Measurements from ENCODE around the gene PPP2R3B.
"Not testable (repeated sequence)": the region's sequence is repeated elsewhere in the genome, so short reads cannot be mapped to it uniquely, and the experiment has no call there.

The PPP2R3B gene

DNA sequence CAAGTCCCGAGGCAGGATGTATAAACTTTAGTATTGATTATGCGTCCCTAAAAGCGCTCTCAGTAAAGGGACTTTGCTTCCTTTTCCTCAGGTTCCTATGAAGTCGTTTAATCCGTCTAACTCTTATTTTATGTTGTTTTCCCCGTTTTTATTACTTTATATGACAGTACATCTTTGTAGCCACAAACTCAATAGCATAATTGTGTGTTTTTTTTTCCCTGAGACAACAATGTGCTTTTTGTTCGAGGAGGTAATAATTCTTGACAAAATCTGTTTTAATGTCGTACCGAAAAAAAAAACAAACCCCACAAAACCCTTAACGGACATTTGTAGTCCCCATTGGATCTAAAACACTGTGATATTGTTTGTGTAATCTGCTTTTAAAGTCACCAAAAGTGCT, 17.9 kb upstream of the PPP2R3B start:
- DNase-seq: no peak

DNA sequence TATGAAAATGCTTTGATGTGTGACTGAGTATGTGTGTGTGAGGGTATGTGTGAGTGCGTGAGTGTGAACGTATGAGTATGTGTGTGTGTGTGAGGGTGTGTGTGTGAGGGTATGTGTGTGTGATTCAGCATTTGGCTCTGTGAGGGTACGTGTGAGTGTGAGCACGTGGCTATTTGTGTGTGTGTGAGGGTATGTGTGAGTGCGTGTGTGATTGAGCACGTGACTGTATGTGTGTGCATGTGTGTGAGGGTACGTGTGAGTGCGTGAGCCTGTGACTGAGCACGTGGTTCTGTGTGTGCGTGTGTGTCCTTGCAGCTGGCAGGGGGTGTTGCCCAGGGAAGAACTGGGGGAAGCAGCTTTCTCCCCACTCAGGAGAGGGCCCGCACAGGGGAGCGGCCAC, 16.1 kb upstream of the PPP2R3B start:
- no peak for DNase-seq

DNA sequence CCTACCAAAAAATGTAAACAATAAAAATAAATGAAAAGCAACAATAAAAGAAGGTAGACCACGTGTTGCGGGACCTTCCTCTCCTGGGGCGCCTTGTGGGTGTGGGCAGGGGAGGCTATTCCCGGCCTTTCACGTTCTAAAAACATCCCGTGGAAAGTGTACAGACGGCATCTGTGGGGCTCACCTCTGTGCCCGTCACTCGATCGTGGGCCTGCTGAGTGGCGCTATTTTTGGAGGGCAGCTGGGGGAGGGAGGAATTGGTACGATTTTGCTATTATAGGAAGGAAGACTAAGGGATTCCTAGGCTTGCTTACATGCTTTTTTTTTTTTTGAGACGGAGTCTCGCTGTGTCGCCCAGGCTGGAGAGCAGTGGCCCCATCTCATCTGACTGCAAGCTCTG, 13.6 kb upstream of the PPP2R3B start:
- DNase-seq: no peak

DNA sequence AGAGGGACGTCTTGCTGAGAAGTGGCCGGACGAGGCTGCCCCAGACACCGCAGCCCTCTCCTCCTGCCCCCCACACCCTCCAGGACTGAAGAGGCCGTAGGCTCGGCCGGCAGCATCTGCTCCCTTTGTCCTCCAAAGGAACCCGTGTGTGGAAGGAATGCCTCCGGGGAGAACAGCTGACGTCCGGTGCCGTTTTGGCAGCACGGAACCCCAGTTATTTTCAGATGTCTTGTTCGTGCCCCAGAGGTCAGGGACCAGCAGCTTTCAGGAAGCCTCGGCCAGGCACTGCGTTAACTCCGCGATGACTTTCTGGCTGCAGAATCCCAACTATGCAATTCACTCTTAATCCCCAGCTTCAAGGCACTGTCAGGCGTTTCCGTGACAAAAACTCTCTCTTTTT, 10.9 kb upstream of the PPP2R3B start:
- no peak for DNase-seq

DNA sequence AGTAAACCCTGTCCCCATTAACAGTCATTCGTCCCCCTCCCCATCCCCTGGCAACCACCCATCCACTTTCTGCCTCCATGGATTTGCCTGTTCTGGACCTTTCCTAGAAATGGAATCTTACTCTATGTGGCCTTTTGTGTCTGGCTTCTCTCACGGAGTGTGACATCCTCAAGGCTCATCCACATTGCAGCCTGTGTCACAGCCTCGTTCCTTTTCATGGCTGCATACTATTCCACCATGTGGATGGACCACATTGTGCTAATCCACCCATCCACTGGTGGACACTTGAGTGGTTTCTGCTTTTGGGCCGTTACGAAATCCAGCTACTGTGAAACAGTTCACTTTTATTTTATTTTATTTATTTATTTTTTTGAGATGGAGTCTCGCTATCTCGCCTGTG, 8.1 kb upstream of the PPP2R3B start:
- DNase-seq: no peak

DNA sequence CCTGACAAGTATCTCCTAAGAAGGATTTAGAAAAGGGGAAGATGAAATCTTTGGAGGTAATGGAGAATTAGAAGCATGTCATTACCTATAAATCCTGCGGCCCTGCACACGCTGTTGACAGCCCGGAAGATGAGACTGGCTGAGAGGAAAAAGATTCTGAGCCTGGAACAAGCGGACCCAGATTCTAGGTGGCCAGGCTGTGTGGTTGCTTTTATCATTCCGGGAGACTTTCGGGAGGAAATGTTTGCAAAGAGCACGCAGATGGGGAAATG, 5.8 kb upstream of the PPP2R3B start:
- no peak for DNase-seq

DNA sequence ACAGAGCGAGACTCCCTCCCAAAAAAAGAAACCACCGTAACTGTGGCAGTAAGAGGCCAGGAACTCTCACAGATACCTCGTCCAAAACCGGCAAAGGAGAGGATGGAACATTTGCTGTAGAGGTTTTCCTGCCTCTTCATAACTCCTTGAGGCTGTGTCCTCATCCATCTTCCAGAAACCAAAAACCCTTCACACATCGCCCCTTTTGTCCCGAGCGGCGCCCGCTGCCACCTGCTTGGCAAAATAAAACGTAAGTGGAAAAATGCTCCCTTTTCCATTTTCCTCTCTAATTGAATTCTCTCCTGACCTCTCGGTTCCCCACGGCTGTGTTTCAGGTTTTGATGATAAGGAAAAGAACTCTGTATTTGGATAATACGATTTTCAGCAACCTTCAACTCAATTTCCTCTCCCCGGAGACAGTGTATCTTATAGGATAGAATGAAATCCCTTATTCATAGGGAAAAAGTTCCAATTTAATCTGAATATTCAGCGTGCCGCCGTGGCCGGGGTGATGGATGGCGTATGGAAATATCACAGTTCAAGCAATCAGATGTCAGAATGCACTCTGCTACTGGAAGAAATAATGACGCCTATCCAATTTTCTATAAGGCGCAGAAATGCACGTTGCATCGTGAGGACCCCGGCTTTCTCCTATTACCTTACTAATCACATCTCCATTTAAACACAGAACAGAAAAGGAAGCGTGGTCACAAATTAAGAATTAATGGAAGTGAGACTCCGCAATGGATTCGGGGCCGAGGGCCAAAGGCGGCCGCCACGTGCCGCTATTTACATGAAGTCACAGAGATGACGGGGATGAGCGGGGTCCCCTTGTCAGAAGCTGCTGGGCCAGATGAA, 5.2 kb upstream of the PPP2R3B start:
- DNase-seq: no peak

DNA sequence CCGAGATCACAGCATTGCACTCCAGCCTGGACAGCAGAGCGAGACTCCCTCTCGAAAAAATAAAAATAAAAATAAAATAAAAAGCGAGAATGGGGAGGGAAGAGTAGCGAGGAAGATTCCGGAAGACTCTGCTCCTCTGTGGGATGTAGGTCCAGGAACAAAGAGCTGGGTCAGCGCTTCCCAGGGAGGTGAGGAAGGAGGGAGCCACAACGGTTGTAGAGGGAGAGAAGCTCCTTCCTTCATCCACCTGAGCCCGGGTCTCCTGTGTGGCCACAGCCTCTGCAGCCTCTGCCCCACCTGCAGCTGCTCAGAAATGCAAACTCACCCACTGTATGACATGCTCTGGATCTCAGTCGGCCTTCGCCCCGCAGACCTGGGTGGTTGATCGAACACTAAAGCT, 3.8 kb upstream of the PPP2R3B start:
- no peak for DNase-seq

DNA sequence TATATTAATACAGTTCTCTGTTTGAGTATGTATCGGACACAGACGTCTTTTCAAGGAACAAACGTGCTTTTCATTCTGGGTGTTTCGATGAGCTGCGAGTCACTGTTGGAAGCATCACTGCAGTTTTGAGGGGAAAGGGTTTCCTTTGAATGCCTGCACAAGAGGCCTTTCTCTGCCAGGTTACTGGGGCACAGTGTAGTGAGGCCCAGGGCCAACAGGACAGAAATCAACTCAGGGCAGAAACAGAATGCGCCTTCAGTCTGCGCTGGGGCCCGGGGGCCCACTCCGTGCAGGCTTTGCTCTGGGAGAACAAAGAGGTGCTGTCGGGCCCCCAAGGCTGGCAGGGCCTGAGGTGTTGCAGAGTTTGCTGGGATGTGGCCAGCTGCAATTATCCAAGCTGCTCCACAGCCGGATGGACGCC, 2.3 kb upstream of the PPP2R3B start:
- DNase-seq: no peak

DNA sequence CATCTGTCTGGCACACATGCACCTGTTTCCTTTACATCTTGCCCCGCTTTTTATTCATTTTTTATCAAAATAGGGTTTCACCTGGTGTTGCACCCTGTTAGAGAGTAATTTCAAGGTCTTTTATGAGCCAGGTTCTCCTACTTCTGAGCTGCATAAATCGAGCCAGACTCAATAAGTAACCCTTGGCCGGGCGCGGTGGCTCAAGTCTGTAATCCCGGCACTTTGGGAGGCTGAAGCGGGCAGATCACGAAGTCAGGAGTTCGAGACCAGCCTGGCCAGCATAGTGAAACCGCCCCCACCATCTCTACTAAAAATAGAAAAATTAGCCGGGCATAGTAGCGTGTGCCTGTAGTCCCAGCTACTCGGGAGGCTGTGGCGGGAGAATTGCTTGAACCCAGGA, 1.0 kb upstream of the PPP2R3B start:
- no peak for DNase-seq

DNA sequence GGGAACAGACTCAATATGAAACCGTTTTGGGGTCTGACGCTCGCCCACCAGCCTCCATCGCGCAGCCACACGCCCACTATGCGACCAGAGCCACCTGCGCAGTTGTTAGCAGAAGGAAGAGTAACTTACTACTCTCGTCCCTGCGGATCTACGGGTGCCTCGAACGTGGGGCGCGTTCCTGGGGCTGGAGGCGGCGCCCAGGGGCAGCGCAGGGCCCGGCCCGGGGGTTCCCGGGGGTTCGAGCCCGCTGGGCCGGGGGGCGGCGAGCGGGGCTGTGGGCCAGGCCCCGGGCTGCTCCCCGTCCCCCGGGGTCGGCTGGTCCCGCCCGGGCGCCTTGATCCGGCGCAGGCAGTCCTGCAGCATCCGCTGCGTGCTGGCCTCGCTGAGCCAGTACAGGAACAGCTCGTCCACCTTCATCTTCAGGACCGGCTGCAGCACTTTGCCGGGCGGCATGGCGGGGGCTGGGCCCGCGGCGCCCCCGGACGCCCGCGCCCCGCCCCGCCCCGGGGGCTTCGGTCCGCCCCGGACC, 404 bp downstream of the PPP2R3B start:
- no peak for DNase-seq

DNA sequence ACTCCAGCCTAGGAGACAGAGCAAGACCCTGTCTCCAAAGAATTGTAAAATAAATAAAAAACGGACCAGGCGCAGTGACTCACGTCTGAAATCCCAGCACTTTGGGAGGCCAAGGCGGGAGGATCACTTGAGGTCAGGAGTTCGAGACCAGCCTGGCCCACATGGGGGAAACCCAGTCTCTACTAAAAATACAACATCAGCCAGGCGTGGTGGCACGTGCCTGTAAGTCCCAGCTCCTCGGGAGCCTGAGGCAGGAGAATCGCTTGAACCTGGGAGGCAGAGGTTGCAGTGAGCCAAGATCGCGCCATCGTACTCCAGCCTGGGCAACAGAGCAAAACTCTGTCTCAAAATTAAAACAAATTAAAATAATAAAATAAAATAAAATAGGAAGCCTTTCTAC, 971 bp downstream of the PPP2R3B start:
- DNase-seq: not testable (repeated sequence)

DNA sequence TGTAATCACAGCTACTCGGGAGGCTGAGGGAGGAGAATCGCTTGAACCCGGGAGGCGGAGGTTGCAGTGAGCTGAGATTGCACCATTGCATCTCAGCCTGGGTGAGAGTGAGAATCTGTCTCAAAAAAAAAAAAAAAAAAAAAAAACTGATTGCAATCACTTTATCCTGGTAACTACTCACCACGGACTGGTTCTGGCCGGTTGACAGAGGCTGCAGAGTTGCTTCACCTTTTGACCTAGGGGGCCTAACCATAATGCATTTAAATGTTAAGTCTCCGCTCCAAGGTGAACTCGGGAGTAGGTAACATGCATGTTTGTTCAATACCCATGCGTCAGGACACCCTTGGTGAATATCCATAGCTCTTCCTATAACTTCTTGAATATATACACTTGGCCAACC, 1.8 kb downstream of the PPP2R3B start:
- no peak for DNase-seq

DNA sequence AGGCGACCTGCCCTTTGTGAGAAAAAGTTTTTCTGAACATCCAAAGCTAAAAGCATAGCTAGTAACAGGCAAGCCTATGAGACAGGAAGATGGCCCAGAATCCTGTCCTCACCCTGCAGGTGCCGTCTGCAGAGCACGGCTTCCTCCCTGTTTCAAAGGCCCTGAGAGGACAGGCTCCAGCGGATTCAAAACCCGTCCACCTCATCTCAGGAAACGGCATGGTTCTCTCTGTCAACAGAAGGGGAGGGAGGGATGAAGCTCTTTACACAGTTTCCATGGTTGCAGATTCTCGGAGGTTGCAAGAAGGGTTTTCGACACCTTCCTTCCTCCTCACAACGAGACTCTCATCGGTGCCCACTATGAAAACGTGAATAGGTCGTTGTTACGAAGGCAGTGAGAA, 8.3 kb downstream of the PPP2R3B start:
- no peak for DNase-seq

DNA sequence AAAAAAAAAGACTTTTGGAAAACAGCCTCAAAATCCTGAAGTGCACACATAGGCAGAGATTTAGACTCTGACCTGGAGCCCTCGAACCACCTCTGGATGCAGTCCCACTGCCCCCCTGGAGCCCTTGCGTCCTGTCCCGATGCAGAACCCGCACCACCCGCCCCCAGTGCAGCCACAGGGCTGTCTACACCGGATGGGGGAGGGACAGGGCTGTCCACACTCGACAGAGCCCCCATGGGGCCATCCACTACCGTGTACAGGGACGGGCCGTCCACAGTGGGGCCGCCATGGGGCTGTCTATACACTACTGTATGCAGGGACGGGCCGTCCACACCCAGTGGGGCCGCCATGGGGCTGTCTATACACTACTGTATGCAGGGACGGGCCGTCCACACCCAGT, 10.5 kb downstream of the PPP2R3B start:
- not testable (repeated sequence) for DNase-seq

DNA sequence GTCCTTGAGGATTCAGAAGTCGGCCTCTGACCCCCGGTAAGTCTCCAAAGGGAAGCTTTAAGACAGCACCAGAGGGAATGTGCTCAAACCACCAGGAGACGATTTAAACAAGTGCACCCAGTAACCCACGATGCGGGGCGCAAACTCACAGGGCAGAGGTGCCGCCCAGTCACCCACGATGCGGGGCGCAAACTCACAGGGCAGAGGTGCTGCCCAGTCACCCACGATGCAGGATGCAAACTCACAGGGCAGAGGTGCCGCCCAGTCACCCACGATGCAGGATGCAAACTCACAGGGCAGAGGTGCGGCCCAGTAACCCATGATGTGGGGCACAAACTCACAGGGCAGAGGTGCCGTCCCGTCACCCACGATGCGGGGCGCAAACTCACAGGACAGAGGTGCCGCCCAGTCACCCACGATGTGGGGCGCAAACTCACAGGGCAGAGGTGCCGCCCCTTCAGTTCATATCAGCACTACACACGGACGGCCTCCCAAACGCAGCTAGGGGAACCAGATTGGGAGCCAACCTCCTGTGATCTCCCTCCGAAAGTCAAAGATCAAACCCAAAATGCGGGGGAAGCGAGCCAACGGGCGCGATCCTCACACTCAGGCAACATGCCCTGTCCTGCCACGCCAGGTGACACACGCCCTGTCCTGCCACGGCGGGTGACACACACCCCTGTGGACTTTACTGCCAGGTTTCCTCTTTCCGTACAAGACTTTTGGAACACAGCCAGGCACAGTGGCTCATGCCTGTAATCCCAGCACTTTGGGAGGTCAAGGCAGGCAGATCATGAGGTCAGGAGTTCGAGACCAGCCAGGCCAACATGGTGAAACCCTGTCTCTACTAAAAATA, 11.3 kb downstream of the PPP2R3B start:
- no peak for DNase-seq

DNA sequence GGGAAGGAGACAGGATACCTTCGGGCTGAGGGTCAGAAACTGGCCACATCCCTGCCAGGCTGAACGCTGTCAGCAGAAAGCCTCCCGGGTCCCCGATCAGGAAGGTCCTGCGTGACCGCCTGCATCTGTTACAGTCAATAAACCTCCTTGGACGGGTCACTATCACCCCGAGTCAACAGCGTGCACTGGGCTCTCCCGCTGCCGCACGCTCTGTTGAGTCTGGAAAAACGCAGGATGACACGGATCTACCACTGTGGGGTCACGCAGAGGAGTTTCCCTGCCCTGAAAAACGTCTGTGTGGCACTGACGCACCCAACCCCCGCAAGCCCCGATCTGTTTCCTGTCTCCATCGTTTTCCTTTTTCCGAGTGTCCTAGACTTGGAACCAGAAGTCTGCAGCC, 12.1 kb downstream of the PPP2R3B start:
- DNase-seq: no peak

DNA sequence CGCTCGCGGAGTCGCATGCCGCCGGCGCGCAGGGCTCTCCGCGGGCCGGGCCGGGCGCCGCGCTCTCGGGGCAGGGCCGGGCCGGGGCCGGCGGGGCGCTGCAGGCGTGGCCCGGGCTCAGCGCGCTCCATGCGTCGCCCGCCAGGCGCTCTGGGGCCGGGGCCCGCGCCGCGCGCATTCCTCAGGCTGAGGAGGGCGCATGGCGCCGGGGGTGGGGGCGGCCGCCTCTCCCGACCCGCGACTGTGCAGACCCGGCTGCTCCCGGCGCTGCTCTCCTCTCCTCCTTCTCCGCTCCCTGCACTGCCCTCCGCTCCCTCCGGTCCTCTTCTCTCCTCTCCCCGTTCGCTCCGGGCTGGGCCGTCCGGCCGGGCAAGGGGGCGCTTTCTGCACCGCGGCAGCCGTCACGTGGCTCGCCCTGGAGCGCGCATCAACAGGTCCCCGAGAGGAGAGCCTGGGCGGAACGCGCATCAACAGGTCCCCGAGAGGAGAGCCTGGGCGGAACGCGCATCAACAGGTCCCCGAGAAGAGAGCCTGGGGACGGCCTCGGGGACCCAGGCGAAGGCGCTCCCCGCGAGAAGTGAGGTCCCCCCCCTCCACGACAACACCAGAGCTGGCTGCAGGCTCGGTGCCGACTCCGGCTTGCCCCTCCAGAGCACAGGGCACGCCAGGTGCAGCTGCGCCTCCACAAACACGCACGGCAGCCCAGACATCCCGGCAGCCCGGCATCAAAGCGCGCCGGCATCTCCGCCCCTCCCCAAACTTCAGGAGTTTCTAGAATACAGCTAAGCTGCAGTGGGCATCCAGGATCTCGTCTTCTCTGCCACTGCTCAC, 12.9 kb downstream of the PPP2R3B start:
- DNase-seq: no peak

DNA sequence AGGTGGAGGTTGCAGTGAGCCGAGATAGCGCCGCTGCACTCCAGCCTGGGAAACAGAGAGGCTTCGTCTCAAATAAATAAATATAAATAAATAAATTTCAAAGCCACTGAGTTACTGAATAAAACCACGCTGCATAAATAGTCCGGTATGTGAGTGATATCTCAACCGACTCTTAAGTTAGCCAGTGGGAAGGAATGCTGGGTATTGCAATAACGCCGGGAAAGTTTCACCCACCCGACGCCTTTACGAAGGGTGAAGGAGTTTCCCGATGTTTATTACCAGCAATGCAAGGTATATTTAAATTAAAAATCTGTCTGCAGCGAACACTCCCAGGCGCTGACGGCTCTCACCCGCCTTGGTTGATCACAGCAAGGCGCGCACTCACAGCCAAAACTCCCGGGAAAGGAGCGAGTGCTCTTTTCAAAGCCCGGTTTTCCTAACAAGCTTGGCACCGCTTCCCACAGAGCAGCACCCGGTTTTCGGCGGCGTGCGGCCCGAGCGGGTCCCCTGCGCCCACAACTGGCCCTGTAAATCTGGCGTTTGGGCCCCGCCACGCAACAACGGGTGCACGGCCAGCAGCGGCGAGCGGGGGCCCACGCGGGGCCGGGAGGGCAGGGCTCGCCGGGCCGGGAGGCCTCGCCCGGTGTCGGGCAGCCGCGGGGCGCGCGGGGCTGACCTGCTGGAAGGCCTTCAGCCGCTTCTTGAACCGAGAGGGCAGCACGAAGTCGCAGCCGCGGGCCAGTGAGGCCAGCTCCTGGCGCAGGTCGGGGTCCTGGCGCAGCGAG, 13.7 kb downstream of the PPP2R3B start:
- no peak for DNase-seq

DNA sequence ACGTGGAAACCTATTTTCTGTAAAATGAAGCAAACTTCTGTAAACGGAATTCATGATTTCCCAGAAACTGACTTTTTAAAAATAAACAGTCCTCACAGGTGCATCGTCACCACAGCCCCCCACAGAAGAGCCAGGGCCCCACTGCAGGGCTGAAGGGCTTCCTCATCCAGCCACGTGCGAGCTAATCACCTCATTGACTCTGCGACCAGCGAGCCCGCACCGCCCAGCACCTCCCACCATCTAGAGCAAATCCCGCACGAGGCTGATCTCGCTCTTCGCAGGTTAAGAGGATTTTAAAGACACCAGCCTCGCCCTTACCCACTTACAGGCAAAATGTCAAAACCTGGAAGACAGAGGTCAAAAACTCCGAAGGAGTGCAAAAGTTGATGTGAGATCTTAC, 14.8 kb downstream of the PPP2R3B start:
- DNase-seq: no peak

DNA sequence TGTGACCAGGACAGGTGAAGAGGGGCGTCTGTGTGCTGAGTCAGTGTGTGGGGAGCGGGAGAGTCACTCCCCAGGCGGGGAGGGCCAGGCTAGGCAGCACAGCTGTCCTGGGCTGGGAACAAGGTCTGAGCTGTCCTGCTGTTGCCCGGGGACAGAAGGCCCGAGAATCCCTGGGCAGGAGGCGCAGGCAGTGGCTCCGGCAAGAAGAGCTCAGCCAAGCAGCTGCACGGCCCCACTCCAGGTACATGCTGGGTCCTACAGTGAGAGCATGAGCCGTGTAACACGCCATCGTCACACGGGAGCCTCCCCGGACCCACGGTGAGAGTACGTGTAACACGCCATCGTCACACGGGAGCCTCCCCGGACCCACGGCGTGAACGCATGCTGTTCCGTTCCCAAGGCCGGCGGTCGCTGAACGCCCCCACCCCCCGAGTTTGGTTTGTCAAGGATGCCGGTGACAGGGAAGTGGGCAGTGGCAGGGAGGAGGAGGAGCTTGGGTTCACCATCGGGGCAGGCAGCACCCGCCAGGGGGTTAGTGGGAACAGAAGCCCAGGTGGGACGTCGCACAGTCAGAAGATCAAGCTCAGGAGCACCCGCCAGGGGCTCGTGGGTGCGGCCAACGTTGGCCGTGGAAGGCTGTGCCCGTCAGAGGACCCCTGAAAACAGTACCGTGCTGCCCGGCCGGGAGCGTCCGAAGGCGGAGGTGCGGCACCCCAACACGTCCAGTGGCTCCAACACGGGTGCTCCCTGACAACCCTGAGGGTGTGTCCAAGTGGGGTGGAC, 15.6 kb downstream of the PPP2R3B start:
- DNase-seq: no peak
